Mucosa of descending colon (tissue), 3 donors: ENCODE data around the gene FXR2. TPM values are rescaled to one million over a fixed set of nuclear protein-coding genes. Genes with fewer than 3 reads are reported as not detected.
A peak's percentile ranks its signal among the peaks of the same experiment; 100 is the strongest.
"Not testable (repeated sequence)": the region's sequence is repeated elsewhere in the genome, so short reads cannot be mapped to it uniquely, and the experiment has no call there.

Experiments used
- ATAC-seq: fragments of 200-7000 bp; cut with Tn5 transposase; one replicate; pipeline ENCODE4 v1.9.1; 2020; ENCODE audit warnings: mild to moderate bottlenecking, moderate library complexity
- DNase-seq, 3 donors: peaks; one replicate each; pipeline ENCODE4 v3.0.0-alpha.2; 2020
- H3K36me3 ChIP-seq: fragments of 200-600 bp; one replicate; pipeline ENCODE4 v1.8.0; 2021; ENCODE audit warnings: low read depth, mild to moderate bottlenecking
- H3K4me1 ChIP-seq: fragments of 200-600 bp; one replicate; pipeline ENCODE4 v1.8.0; 2021; ENCODE audit warnings: low read depth, mild to moderate bottlenecking
- H3K4me3 ChIP-seq: fragments of 200-600 bp; one replicate; pipeline ENCODE4 v1.8.0; 2021; ENCODE audit warnings: mild to moderate bottlenecking
- H3K9me3 ChIP-seq: fragments of 200-600 bp; one replicate; pipeline ENCODE4 v1.8.0; 2021; ENCODE audit warnings: mild to moderate bottlenecking
- intact Hi-C, 2 donors: fragments of 100-400 bp; cut with DNase I in 1 of 2; cut with micrococcal nuclease in 1 of 2; formaldehyde crosslinking; loops; one replicate each; pipeline versions ENCODE4 v1.11.0 to v1.11.1; 2022; cut with DNase I, micrococcal nuclease
- total RNA-seq, 3 donors: library from RNA; stranded (reverse); fragmentation: NEBNext Ultra II Directional in 2 of 3; extraction: Animal tissue kit (Norgen Biotek cat#: 25700) in 2 of 3; gene quantifications; one replicate each; pipeline versions ENCODE4 v1.2.1 to v1.2.4, GENCODE V29; 2021 to 2023
- TF ChIP-seq, protein P1 (sequence below): fragments of 200-600 bp; IDR thresholded peaks from one replicate; pipeline ENCODE4 v1.8.0; 2022; ENCODE audit warnings: antibody characterized with exemption, mild to moderate bottlenecking
- donor health status: DM: no; HTN: no; CAD: no; lungs with moderate emphysema.
- donor health status: DM: no; HTN: no; CAD: no.
- donor health status: DM: no; HTN: yes; CAD: no.

FXR2 gene
- total RNA-seq, 3 donors from 2014 or later: 23.0 to 53.3 (median 28.1) TPM

DNA sequence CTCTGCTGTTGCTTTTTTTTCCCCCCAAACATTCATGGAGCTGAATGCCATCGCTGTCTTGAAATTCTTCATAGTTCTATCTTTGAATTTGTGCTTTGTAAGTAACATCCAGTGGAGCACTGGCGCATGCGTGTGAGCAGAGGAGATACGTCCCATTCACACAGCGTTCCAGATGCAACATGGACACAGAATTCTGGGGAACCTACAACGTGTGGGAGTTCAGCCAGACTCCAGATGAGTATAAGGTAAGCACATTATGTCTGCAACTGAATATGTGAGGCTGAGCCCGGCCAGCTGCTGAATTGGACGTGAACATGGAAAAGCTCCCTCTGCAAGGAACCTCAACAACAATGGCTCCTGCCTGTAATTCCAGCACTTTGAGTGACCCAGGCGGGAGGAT, 31.8 kb upstream of the FXR2 start:
- DNase-seq: no peak
- no peaks in the 10 kb centered on the region for H3K36me3 ChIP-seq
- intact Hi-C loops: no loop called here
- no peak overlapping the region for H3K4me3 ChIP-seq
- TF ChIP-seq, protein P1, sequence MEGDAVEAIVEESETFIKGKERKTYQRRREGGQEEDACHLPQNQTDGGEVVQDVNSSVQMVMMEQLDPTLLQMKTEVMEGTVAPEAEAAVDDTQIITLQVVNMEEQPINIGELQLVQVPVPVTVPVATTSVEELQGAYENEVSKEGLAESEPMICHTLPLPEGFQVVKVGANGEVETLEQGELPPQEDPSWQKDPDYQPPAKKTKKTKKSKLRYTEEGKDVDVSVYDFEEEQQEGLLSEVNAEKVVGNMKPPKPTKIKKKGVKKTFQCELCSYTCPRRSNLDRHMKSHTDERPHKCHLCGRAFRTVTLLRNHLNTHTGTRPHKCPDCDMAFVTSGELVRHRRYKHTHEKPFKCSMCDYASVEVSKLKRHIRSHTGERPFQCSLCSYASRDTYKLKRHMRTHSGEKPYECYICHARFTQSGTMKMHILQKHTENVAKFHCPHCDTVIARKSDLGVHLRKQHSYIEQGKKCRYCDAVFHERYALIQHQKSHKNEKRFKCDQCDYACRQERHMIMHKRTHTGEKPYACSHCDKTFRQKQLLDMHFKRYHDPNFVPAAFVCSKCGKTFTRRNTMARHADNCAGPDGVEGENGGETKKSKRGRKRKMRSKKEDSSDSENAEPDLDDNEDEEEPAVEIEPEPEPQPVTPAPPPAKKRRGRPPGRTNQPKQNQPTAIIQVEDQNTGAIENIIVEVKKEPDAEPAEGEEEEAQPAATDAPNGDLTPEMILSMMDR: no peak
- peaks cover 9% of the 10 kb centered on the region for H3K4me1 ChIP-seq
- H3K9me3 ChIP-seq: no peaks in the 10 kb centered on the region
- ATAC-seq: no peak

DNA sequence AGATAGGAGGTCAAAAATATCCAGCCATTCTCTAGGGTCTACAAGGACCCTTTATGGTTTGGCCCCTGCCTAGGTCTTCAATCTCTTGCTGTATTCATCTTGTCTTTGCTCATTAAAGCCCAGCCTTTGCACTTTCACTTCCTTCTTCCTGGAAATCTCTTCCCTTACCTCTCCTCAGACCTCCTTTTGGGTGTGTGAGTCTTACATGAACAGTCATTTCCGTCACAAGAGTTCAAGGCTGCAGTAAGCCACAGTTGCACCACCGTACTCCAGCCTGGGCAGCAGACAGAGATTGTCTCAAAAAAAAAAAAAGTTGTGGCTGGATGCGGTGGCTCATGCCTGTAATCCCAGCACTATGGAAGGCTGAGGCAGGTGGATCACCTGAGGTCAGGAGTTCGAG, 30.1 kb upstream of the FXR2 start:
- H3K36me3 ChIP-seq: no peaks in the 10 kb centered on the region
- no peaks in the 10 kb centered on the region for H3K4me1 ChIP-seq
- intact Hi-C loops: no loop called here
- TF ChIP-seq, protein P1: no peak
- DNase-seq (no peak), ATAC-seq (peak; percentile 55)
- no peak overlapping the region for H3K4me3 ChIP-seq
- no peaks in the 10 kb centered on the region for H3K9me3 ChIP-seq

DNA sequence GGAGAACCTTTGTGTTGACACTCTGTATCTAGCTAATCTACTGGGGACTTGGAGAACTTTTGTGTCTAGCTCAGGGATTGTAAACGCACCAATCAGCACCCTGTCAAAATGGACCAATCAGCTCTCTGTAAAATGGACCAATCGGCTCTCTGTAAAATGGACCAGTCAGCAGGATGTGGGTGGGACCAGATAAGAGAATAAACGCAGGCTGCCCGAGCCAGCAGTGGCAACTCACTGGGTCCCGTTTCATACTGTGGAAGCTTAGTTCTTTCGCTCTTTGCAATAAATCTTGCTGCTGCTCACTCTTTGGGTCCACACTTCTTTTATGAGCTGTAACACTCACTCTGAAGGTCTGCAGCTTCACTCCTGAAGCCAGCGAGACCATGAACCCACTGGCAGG, 26.9 kb upstream of the FXR2 start:
- intact Hi-C loops, H3K4me1 ChIP-seq, H3K4me3 ChIP-seq, ATAC-seq, DNase-seq, H3K36me3 ChIP-seq, H3K9me3 ChIP-seq: not testable (repeated sequence)

DNA sequence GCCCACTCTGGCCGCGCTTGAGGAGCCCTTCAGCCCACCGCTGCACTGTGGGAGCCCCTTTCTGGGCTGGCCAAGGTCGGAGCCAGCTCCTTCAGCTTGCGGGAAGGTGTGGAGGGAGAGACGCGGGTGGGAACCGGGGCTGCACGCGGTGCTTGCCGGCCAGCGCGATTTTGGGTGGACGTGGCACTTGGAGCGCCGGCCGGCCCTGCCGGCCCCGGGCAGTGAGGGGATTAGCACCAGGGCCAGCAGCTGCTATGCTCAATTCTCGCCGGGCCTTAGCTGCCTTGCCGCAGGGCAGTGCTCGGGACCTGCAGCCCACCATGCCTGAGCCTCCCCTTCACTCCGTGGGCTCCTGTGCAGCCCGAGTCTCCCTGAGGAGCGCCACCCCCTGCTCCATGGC, 26.1 kb upstream of the FXR2 start:
- TF ChIP-seq, protein P1: no peak
- no peak for ATAC-seq
- H3K4me1 ChIP-seq: no peaks in the 10 kb centered on the region
- no peak for DNase-seq
- no peak overlapping the region for H3K4me3 ChIP-seq
- intact Hi-C loops: no loop called here
- H3K9me3 ChIP-seq: no peaks in the 10 kb centered on the region
- no peaks in the 10 kb centered on the region for H3K36me3 ChIP-seq

DNA sequence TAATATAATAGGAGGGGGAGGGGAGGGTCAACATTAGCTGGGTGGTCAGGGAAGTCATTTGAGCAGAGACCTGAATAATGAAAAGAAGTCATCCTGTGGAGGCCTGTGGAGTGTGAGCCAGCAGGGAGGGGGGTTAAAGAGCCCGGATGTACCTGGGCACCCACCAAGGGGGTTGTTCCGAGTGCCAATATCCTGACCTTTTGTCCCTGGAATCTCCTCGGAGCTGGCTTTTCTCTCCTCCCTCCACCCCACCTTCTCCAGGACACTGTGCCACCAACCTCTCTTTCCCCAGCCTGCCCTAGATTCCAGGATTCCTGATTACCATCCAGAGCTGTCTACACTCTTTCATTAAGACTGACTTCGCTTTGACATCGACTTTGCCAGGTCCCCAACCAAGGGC, 21.5 kb upstream of the FXR2 start:
- Histone ChIP-seq H3K4me1 (no peaks in the 10 kb centered on the region), H3K36me3 (no peaks in the 10 kb centered on the region), H3K4me3 (no peak overlapping the region), H3K9me3 (no peaks in the 10 kb centered on the region)
- no peak for ATAC-seq
- intact Hi-C loops: loop anchor here in 1 of 2 donors (10.0 kb wide), 1 partner anchor 49 kb away; the partner anchor contains the start of genes TP53 and WRAP53
- TF ChIP-seq, protein P1: no peak
- DNase-seq: no peak

DNA sequence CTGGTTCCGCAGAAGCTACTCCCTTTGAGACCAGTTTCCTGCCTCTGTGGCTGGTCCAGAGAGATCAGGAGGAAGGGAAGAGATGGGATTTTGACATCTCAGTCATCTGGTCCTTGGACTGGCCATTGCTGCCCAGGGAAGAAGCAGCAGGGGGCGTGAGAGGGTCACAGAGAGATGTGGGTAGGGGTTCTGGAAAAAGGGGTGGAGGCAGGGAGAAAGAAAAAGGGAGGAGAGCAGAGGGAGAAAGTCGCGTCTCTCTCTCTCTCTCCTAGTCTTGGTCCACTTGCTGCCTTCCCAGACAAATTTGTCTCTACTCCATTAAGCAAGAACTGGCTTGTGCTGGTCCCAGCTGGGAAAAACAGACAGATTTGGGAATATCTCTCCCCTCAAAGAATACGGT, 19.7 kb upstream of the FXR2 start:
- H3K9me3 ChIP-seq: no peaks in the 10 kb centered on the region
- H3K36me3 ChIP-seq: no peaks in the 10 kb centered on the region
- peaks cover 3% of the 10 kb centered on the region for H3K4me1 ChIP-seq
- intact Hi-C loops: loop anchor here in 1 of 2 donors (10.0 kb wide), 1 partner anchor 50 kb away; the partner anchor contains the start of genes TP53 and WRAP53
- TF ChIP-seq, protein P1: no peak
- DNase-seq (peak in 2 of 3 donors; percentile 51 to 61), ATAC-seq (no peak)
- H3K4me3 ChIP-seq: no peak overlapping the region
